ENCODE results near the gene EDRF1.

EDRF1 gene

GRCh38 chr10:125762692-125763648, 43.5 kb downstream of the EDRF1 start:
- DNase-seq = no peak

GRCh38 chr10:125765835-125766234, 46.3 kb downstream of the EDRF1 start:
- DNase-seq = no peak

- DNase-seq = no peak
Observed at GRCh38 chr10:125766511-125766910, 47.0 kb downstream of the EDRF1 start.

- no peak for DNase-seq
Observed at GRCh38 chr10:125768219-125768855, 48.8 kb downstream of the EDRF1 start.

GRCh38 chr10:125769175-125769574, 49.7 kb downstream of the EDRF1 start:
- no peak for DNase-seq

- DNase-seq = no peak
Observed at GRCh38 chr10:125770844-125771243, 51.3 kb downstream of the EDRF1 start.

GRCh38 chr10:125772112-125772863, 52.8 kb downstream of the EDRF1 start:
- DNase-seq = no peak

GRCh38 chr10:125772864-125773180, 53.3 kb downstream of the EDRF1 start:
- DNase-seq = no peak

GRCh38 chr10:125773687-125774543, 54.4 kb downstream of the EDRF1 start:
- DNase-seq = no peak

GRCh38 chr10:125774581-125775191, 55.2 kb downstream of the EDRF1 start:
- DNase-seq = no peak

- no peak for DNase-seq
Observed at GRCh38 chr10:125775491-125776106, 56.1 kb downstream of the EDRF1 start, which contains the start of gene MMP21. TSS of gene MMP21 (minus strand) at chr10:125775821. CDS start at chr10:125775821, 0 bp downstream.

GRCh38 chr10:125777806-125778205, 58.3 kb downstream of the EDRF1 start:
- DNase-seq = no peak

- DNase-seq = no peak
Observed at GRCh38 chr10:125778556-125778955, 59.0 kb downstream of the EDRF1 start.

- DNase-seq = no peak
Observed at GRCh38 chr10:125779403-125780327, 60.2 kb downstream of the EDRF1 start.

- DNase-seq = no peak
Observed at GRCh38 chr10:125781374-125781773, 61.9 kb downstream of the EDRF1 start.

- no peak for DNase-seq
Observed at GRCh38 chr10:125782054-125782453, 62.5 kb downstream of the EDRF1 start.

GRCh38 chr10:125782616-125783015, 63.1 kb downstream of the EDRF1 start:
- no peak for DNase-seq

GRCh38 chr10:125783408-125783807, 63.9 kb downstream of the EDRF1 start:
- no peak for DNase-seq

- DNase-seq = no peak
Observed at GRCh38 chr10:125783957-125784356, 64.4 kb downstream of the EDRF1 start.

- DNase-seq = no peak
Observed at GRCh38 chr10:125785791-125786190, 66.3 kb downstream of the EDRF1 start.
